Peyer's patch (tissue), 4 donors: ENCODE measurements around the gene RNASEH2A. TPM values are rescaled to one million over a fixed set of nuclear protein-coding genes. Genes with fewer than 3 reads are reported as not detected.

Source experiments
- DNase-seq, 3 donors: peaks; one replicate each; pipeline ENCODE4 v3.0.0-alpha.2; 2017 to 2019
- H3K27ac ChIP-seq, 4 donors: fragments of 200-600 bp; sonication (generic); one replicate each; pipeline ENCODE4 v1.5.1; 2016 to 2019
- H3K27me3 ChIP-seq, 2 donors: fragments of 200-600 bp; sonication (generic); one replicate each; pipeline ENCODE4 v1.5.1; 2019
- H3K36me3 ChIP-seq, 3 donors: fragments of 200-600 bp; sonication (generic); one replicate each; pipeline ENCODE4 v1.5.1; 2016 to 2019
- H3K4me1 ChIP-seq, 4 donors: fragments of 200-600 bp; sonication (generic); one replicate each; pipeline ENCODE4 v1.5.1; 2016 to 2019
- H3K4me3 ChIP-seq, 4 donors: fragments of 200-600 bp; sonication (generic); 1 replicate in 3 of 4; 2 replicates in 1 of 4; pipeline ENCODE4 v1.5.1; 2016 to 2019; ENCODE audit warnings: mild to moderate bottlenecking in 1 of 4
- H3K9me3 ChIP-seq, 4 donors: fragments of 200-600 bp; sonication (generic); one replicate each; pipeline ENCODE4 v1.5.1; 2016 to 2019; ENCODE audit warnings: mild to moderate bottlenecking in 1 of 4
- CTCF ChIP-seq, 6 experiments: fragments of 450-650 bp in 4 of 6; fragments of 200-600 bp in 2 of 6; sonication (generic) in 1 of 6; IDR thresholded peaks; one replicate each; pipeline ENCODE4 v1.5.1; 2017 to 2019; ENCODE audit warnings: antibody characterized with exemption in 6 of 6, mild to moderate bottlenecking in 3 of 6, moderate library complexity in 1 of 6
- POLR2A ChIP-seq, 2 donors: fragments of 450-650 bp; IDR thresholded peaks; one replicate each; pipeline ENCODE4 v1.5.1; 2017; ENCODE audit warnings: antibody characterized with exemption in 2 of 2, mild to moderate bottlenecking in 2 of 2, moderate library complexity in 2 of 2
- total RNA-seq, 4 donors: library from RNA; depleted of rRNA; stranded (reverse); fragments of >200 nt; gene quantifications; one replicate each; pipeline ENCODE4 v1.1.0, GENCODE V29; 2016

RNASEH2A gene
- total RNA-seq, 4 donors from 2014 or later, result 5.9 to 24.8 (median 9.4) TPM

GRCh38 chr19:12821761-12822160 is 15.4 kb downstream of the RNASEH2A start:
- no peak for DNase-seq
- no peak for TF ChIP-seq CTCF (IDR thresholded peaks at IDR 0.05)
- no peaks in the 10 kb centered on the region for H3K9me3 ChIP-seq
- H3K36me3 ChIP-seq, result no peaks in the 10 kb centered on the region
- H3K27me3 ChIP-seq, result peaks cover 0 to 7% of the 10 kb centered on the region in 2 donors
- no peak overlapping the region for H3K4me3 ChIP-seq
- no peak overlapping the region for H3K27ac ChIP-seq
- peaks cover 0 to 6% (median 2%) of the 10 kb centered on the region in 4 donors for H3K4me1 ChIP-seq

GRCh38 chr19:12825254-12826131 is 19.1 kb downstream of the RNASEH2A start:
- peaks cover 0 to 10% of the 10 kb centered on the region in 2 donors for H3K27me3 ChIP-seq
- TF ChIP-seq POLR2A (IDR thresholded peaks at IDR 0.05) (no peak), CTCF (IDR thresholded peaks at IDR 0.05) (peak in 2 of 6 experiments; percentile 22 to 25)
- no peak overlapping the region for H3K4me3 ChIP-seq

GRCh38 chr19:12828494-12828893 is 22.1 kb downstream of the RNASEH2A start:
- Histone ChIP-seq H3K27me3 (peaks cover 0 to 25% of the 10 kb centered on the region in 2 donors), H3K9me3 (peaks cover 0 to 3% (median 0%) of the 10 kb centered on the region in 4 donors), H3K36me3 (no peaks in the 10 kb centered on the region), H3K4me1 (peaks cover 0 to 23% (median 2%) of the 10 kb centered on the region in 4 donors), H3K27ac (no peak overlapping the region), H3K4me3 (peak overlapping the region in 2 of 4 donors; percentile 17 to 32)
- TF ChIP-seq POLR2A (IDR thresholded peaks at IDR 0.05), result no peak
- TF ChIP-seq CTCF (IDR thresholded peaks at IDR 0.05), result peak in 1 of 6 experiments; percentile 3
- DNase-seq, result peak in 2 of 3 donors; percentile 76 to 81

More at GRCh38 chr19:12825254-12826131, 19.1 kb downstream of the RNASEH2A start:
- no peaks in the 10 kb centered on the region for H3K9me3 ChIP-seq
- no peaks in the 10 kb centered on the region for H3K36me3 ChIP-seq
- peaks cover 0 to 12% (median 2%) of the 10 kb centered on the region in 4 donors for H3K4me1 ChIP-seq
- DNase-seq, result no peak
- no peak overlapping the region for H3K27ac ChIP-seq

- Histone ChIP-seq H3K27me3 (peaks cover 0 to 50% of the 10 kb centered on the region in 2 donors), H3K27ac (no peak overlapping the region), H3K36me3 (no peaks in the 10 kb centered on the region), H3K9me3 (peaks cover 0 to 3% (median 0%) of the 10 kb centered on the region in 4 donors), H3K4me3 (peak overlapping the region in 3 of 4 donors; percentile 46 to 52 (median 48)), H3K4me1 (peaks cover 0 to 27% (median 7%) of the 10 kb centered on the region in 4 donors)
- TF ChIP-seq POLR2A (IDR thresholded peaks at IDR 0.05), result no peak
- no peak for TF ChIP-seq CTCF (IDR thresholded peaks at IDR 0.05)
- DNase-seq, result no peak
Observed at GRCh38 chr19:12833418-12833737, 27.0 kb downstream of the RNASEH2A start.

- DNase-seq, result no peak
Observed at GRCh38 chr19:12833738-12834565, 27.6 kb downstream of the RNASEH2A start.

More at GRCh38 chr19:12833738-12834565, 27.6 kb downstream of the RNASEH2A start:
- Histone ChIP-seq H3K4me3 (peak overlapping the region; percentile 18 to 52 (median 47)), H3K27ac (no peak overlapping the region), H3K27me3 (peaks cover 0 to 54% of the 10 kb centered on the region in 2 donors), H3K4me1 (peaks cover 0 to 31% (median 13%) of the 10 kb centered on the region in 4 donors), H3K36me3 (no peaks in the 10 kb centered on the region), H3K9me3 (peaks cover 0 to 3% (median 0%) of the 10 kb centered on the region in 4 donors)
- TF ChIP-seq POLR2A (IDR thresholded peaks at IDR 0.05) (no peak), CTCF (IDR thresholded peaks at IDR 0.05) (no peak)
